ENCODE results near the gene DENND1B.

DNA sequence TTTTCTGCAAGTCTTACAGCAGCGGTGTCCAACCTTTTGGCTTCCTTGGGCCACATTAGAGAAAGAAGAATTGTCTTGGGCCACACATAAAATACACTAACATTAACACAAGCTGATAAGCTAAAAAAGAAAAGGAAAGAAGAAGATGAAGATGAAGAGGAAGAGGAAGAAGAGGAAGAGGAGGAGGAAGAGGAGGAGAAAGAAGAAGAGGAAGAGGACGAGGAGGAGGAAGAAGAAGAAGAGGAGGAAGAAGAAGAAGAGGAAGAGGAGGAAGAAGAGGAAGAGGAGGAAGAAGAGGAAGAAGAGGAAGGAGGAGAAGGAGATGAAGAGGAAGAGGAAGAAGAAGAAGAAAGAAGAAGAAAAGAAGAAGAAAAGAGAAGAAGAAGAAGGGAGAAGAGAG is 230.7 kb downstream of the DENND1B start:
- TF ChIP-seq, protein P1, sequence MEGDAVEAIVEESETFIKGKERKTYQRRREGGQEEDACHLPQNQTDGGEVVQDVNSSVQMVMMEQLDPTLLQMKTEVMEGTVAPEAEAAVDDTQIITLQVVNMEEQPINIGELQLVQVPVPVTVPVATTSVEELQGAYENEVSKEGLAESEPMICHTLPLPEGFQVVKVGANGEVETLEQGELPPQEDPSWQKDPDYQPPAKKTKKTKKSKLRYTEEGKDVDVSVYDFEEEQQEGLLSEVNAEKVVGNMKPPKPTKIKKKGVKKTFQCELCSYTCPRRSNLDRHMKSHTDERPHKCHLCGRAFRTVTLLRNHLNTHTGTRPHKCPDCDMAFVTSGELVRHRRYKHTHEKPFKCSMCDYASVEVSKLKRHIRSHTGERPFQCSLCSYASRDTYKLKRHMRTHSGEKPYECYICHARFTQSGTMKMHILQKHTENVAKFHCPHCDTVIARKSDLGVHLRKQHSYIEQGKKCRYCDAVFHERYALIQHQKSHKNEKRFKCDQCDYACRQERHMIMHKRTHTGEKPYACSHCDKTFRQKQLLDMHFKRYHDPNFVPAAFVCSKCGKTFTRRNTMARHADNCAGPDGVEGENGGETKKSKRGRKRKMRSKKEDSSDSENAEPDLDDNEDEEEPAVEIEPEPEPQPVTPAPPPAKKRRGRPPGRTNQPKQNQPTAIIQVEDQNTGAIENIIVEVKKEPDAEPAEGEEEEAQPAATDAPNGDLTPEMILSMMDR (conservative IDR thresholded peaks at IDR 0.05): no peak
- TF ChIP-seq EZH2 (IDR thresholded peaks at IDR 0.05; ENCODE audit: low read depth): no peak
